HuH-7 (cell line): ENCODE measurements around the gene NECTIN3.

Source experiments
- DNase-seq: peaks from one replicate; pipeline ENCODE4 v3.0.0; 2011; ENCODE audit warnings: low spot score

The NECTIN3 gene

GRCh38 chr3:111081008-111081545 lies 9.5 kb downstream of the NECTIN3 start:
- DNase-seq = no peak

- DNase-seq = no peak
These were observed 13.3 kb downstream of the NECTIN3 start for GRCh38 chr3:111084911-111085310.

GRCh38 chr3:111087924-111088469 lies 16.4 kb downstream of the NECTIN3 start:
- DNase-seq = no peak

GRCh38 chr3:111096487-111097209 lies 25.0 kb downstream of the NECTIN3 start:
- DNase-seq = no peak

- no peak for DNase-seq
These were observed 32.2 kb downstream of the NECTIN3 start for GRCh38 chr3:111103807-111104206.

GRCh38 chr3:111106993-111107661 lies 35.5 kb downstream of the NECTIN3 start:
- no peak for DNase-seq

GRCh38 chr3:111107662-111108035 lies 36.0 kb downstream of the NECTIN3 start:
- DNase-seq = no peak

GRCh38 chr3:111112913-111113312 lies 41.3 kb downstream of the NECTIN3 start:
- DNase-seq = no peak

- DNase-seq = no peak
These were observed 57.3 kb downstream of the NECTIN3 start for GRCh38 chr3:111128884-111129283.

GRCh38 chr3:111130827-111131226 lies 59.2 kb downstream of the NECTIN3 start:
- no peak for DNase-seq

- no peak for DNase-seq
These were observed 62.7 kb downstream of the NECTIN3 start for GRCh38 chr3:111134302-111134701.

GRCh38 chr3:111151438-111151837 lies 79.8 kb downstream of the NECTIN3 start:
- no peak for DNase-seq

- no peak for DNase-seq
These were observed 80.9 kb downstream of the NECTIN3 start for GRCh38 chr3:111152496-111152895.

GRCh38 chr3:111156517-111156916 lies 84.9 kb downstream of the NECTIN3 start:
- DNase-seq = no peak

- DNase-seq = no peak
These were observed 87.8 kb downstream of the NECTIN3 start for GRCh38 chr3:111159391-111159790.

- DNase-seq = no peak
These were observed 93.0 kb downstream of the NECTIN3 start for GRCh38 chr3:111164621-111165020.

GRCh38 chr3:111165411-111165810 lies 93.8 kb downstream of the NECTIN3 start:
- no peak for DNase-seq

- DNase-seq = no peak
These were observed 101.8 kb downstream of the NECTIN3 start for GRCh38 chr3:111173328-111173900.

- DNase-seq = no peak
These were observed 102.3 kb downstream of the NECTIN3 start for GRCh38 chr3:111173906-111174305.

- no peak for DNase-seq
These were observed 118.9 kb downstream of the NECTIN3 start for GRCh38 chr3:111190518-111190917.

GRCh38 chr3:111193472-111193871 lies 121.9 kb downstream of the NECTIN3 start:
- DNase-seq = no peak

- DNase-seq = no peak
These were observed 122.4 kb downstream of the NECTIN3 start for GRCh38 chr3:111194048-111194447.

GRCh38 chr3:111197485-111197884 lies 125.9 kb downstream of the NECTIN3 start:
- no peak for DNase-seq
